Fibroblast of the conjunctiva (primary cell): ENCODE data around the gene DIPK1A.
A peak's percentile ranks its signal among the peaks of the same experiment; 100 is the strongest.

ENCODE experiments used
- DNase-seq: peaks from one replicate; pipeline ENCODE4 v3.0.0-alpha.2; 2010; ENCODE audit warnings: low read depth

The DIPK1A gene

GRCh38 chr1:92961131-92961895 is at the start of gene DIPK1A:
Gene DIPK1A (minus strand): TSS chr1:92961462. CDS start chr1:92961429, 33 bp downstream.
- DNase-seq, result peak; percentile 52

GRCh38 chr1:93007941-93008577 is 46.8 kb upstream of the DIPK1A start:
- no peak for DNase-seq

GRCh38 chr1:93005252-93005598 is 44.0 kb upstream of the DIPK1A start:
- DNase-seq, result no peak

- no peak for DNase-seq
These were observed 43.4 kb upstream of the DIPK1A start for GRCh38 chr1:93004566-93005251.

- DNase-seq, result no peak
These were observed 42.7 kb upstream of the DIPK1A start for GRCh38 chr1:93003981-93004380.

- no peak for DNase-seq
These were observed 41.5 kb upstream of the DIPK1A start for GRCh38 chr1:93002781-93003180.

- no peak for DNase-seq
These were observed 40.6 kb upstream of the DIPK1A start for GRCh38 chr1:93001893-93002292.

GRCh38 chr1:93000751-93001175 is 39.5 kb upstream of the DIPK1A start:
- DNase-seq, result no peak

GRCh38 chr1:93000291-93000690 is 39.0 kb upstream of the DIPK1A start:
- no peak for DNase-seq

- no peak for DNase-seq
These were observed 37.6 kb upstream of the DIPK1A start for GRCh38 chr1:92998821-92999220.

GRCh38 chr1:92995441-92996430 is 34.5 kb upstream of the DIPK1A start:
- no peak for DNase-seq

GRCh38 chr1:92994105-92994712 is 32.9 kb upstream of the DIPK1A start:
- peak; percentile 83 for DNase-seq

GRCh38 chr1:92993581-92993980 is 32.3 kb upstream of the DIPK1A start:
- DNase-seq, result no peak

- DNase-seq, result no peak
These were observed 31.6 kb upstream of the DIPK1A start for GRCh38 chr1:92992877-92993276.

GRCh38 chr1:92992054-92992453 is 30.8 kb upstream of the DIPK1A start:
- DNase-seq, result no peak

GRCh38 chr1:92990828-92991227 is 29.6 kb upstream of the DIPK1A start:
- no peak for DNase-seq

- no peak for DNase-seq
These were observed 28.8 kb upstream of the DIPK1A start for GRCh38 chr1:92989936-92990583.

GRCh38 chr1:92989253-92989652 is 28.0 kb upstream of the DIPK1A start:
- no peak for DNase-seq

GRCh38 chr1:92987462-92987861 is 26.2 kb upstream of the DIPK1A start:
- no peak for DNase-seq

- DNase-seq, result no peak
These were observed 23.8 kb upstream of the DIPK1A start for GRCh38 chr1:92985101-92985500.
